GM18907 (cell line): ENCODE data around the gene PPP1CB.

Experiments
- ATAC-seq: cut with Tn5 transposase; IDR thresholded peaks from one replicate; pipeline ENCODE4 v1.9.1; 2021; ENCODE audit warnings: mild to moderate bottlenecking, moderate library complexity; ENCODE audit not compliant: unreplicated experiment

The PPP1CB gene

DNA sequence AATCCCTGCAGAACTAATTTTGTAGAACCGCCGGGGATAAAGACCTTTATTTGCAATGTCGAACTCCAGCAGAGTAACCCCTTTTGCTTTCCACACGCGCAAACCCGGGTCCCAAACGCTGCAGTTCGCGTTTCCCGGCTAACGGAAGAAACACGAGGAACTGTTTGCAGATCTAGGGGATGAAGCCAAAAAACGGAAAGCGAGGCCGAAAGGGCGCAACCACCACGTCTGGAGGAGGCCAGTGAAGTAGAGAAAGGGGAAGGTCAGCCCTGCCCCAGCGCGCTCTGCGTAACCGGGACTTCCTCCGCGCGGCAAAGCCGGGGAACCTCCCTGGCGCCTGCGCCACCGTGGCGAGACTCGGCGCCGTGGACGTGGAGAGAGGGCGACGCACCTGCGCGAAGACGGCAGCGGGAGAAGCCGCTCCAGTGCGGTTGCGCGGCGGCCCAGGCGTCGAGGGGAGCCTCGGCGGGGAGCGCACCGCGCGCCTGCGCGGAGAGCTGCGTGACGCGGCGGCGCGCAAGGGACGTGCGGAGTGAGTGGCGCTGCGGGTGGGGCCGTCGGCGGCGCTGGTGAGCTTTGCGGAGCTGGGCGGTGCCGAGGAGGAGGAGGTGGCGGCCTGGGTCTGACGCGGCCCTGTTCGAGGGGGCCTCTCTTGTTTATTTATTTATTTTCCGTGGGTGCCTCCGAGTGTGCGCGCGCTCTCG, at the start of gene PPP1CB:
Gene PPP1CB, plus strand, starts transcription at position 579 of the 704 bp plus-strand sequence. CDS start 295 bp downstream, outside the sequence.
- ATAC-seq, result peak; percentile 86

DNA sequence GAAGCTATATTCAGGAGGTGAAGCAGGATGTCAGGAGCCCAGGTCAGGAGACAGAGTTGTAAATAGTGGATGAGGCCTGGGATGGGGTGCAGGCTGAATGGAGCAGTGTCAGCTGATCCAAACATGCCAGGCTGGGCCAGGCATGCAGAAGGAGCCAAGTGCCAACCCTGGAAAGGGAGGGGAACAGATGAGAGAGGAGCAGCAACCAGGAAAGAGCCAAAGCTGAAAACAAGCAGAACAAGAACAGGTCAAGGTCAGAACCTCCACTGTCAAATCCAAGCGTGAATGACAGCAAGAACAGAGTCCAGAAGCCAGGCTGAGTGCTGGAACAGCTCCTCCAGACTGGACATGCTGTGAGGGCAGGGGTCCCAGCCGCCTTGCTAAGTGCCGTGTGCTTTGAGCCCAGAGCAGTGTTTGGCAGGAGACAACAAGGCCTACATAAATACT, 49.2 kb upstream of the PPP1CB start:
- ATAC-seq, result no peak

DNA sequence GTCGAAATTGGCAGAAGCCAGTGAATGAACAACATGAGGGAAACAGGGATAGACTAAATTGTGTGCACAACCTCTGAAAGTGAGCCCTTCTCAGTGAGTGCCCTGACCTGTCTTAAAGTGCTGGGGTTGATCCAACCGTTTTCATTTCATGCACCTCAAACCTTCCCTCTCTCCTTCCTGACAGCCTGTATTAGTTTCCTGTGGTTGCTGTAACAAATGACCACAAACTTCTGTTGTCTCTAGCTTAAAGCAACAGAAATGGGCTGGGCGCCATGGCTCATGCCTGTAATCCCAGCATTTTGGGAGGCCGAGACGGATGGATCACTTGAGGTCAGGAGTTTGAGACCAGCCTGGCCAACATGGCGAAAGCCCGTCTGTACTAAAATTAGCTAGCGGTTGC, 48.8 kb upstream of the PPP1CB start:
- ATAC-seq, result no peak

DNA sequence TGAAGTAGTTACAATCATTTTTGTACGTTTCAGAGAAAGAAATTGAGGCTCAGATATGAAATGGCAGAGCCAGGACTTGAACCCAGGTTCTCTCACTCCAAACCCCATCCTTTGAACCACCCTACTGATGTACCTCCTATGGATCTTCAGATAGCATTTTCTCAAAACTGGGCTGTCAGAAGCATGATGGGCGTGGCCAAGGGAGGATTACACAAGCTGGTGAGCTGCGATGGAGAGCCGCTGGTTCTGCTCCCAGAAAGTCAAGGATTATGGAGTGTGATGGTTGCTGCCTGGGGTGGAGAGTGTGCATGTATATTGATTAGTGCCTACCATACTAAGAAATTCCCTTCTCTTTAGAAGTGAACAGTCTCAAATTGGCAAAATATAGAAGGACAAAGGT, 47.0 kb upstream of the PPP1CB start:
- ATAC-seq, result no peak

DNA sequence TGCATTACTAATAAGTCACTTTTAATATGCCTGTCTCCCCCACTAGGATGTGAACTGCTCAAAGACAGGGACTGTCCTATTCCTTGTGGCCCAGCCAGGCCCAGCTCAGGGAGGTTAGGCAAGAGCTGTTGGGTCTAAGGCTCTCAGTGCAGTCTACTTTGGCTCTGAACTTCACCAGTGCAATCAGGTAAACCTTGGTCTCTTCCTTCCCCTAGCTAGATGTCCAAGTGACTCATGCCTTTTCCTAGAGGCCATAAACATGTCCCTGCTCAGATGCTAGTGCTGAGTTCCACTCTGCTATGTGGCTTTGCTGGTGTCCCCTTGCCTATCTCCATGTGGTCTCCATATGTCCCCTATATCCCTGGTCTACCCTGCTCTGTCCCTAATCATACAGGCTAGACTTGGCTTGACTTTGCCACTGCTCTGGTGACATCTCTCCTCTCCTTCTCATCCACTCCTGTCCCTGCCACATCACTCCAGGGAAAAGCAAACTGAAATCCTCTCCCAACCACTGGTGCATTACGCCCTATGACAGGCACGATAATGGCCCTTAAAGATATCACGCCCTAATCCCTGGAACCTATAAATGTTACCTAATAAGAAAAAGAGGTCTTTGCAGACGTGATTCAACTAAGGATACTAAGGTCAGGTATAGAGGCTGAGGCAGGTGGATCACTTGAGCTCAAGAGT, 45.7 kb upstream of the PPP1CB start:
- ATAC-seq, result no peak

GRCh38 chr2:28707592-28707991, 44.0 kb upstream of the PPP1CB start:
- ATAC-seq, result no peak

DNA sequence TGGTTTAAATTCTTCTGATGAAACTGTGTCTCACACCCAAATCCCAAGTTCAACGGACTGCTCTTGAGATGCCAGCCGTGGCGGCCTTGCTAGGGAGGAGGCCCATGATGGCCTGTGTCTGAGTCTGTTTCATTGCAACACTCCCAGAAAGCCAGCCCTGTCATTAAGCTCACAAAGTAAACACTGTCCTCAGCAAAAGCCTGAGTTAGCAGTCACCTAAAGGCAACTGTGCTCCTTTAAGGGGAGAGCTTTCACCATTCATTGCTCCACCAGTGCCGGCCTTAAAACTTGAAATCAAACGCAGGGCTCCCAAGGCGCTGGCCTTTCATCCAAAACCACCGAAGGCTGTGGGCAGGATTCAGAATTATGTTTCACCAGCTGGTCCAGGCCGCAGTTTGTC, 42.5 kb upstream of the PPP1CB start:
- no peak for ATAC-seq

GRCh38 chr2:28710545-28710944, 41.1 kb upstream of the PPP1CB start:
- ATAC-seq, result no peak

GRCh38 chr2:28713577-28714298, 37.9 kb upstream of the PPP1CB start:
- ATAC-seq, result no peak

GRCh38 chr2:28716265-28716865, 35.3 kb upstream of the PPP1CB start:
- ATAC-seq, result no peak

DNA sequence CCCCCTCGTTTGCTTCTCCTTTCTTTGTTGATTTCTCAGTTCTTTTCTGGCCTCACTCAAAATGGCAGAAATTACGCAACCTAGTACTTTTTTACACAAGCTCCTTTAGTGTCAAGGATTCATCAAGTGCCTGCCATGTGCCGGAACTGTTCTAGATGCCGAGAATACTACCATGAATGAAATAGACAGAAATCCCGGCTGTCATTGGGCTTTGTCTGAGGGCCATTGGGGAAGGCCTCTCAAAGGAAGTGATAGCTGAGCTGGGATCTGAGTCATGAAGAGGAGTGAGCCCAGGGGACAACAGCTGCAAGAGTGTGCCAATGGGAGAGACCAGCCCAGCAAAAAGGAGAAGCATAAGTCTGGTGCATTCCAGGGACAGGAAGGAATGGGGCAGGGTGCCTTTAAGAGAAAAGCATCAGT, 34.3 kb upstream of the PPP1CB start:
- ATAC-seq, result no peak

DNA sequence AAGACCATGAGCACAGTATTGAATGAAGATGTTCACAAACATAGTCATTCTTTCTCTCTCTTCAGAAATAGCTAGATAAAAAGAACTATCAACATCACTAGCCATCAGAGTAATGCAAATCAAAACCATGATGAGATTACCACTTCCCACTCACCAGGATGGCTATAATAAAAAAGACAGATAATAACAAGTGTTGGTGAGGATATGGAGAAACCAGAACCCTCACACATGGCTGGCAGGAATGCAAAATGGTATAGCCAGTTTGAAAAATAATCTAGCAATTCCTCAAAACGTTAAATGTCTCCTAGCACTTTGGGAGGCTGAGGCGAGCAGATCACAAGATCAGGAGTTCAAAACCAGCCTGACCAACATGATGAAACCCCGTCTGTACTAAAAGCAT, 31.3 kb upstream of the PPP1CB start:
- no peak for ATAC-seq

DNA sequence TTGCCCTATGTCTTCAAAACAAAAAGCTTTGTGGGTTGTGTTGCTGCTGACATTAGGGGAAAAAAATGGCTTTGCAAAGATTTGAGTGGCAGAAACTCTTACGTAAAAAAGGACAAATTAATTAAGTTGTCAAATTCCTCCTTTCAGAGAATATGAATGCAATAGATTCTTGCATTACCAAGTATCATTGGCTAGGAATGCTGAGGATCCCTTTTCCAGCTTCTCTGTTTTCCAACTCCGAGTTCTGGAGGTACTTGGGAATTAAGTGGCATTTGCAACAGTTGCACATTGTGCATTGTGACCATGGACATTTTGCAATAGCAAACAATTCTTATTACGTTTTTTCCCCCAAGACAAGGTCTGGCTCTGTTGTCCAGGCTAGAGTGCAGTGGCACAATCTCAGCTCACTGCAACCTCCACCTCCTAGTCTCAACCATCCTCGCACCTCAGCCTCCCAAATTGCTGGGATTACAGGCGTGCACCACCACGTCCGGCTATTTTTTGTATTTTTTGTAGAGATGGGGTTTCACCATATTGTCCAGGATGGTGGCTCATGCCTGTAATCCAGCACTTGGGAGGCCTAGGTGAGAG, 29.9 kb upstream of the PPP1CB start:
- ATAC-seq, result no peak

DNA sequence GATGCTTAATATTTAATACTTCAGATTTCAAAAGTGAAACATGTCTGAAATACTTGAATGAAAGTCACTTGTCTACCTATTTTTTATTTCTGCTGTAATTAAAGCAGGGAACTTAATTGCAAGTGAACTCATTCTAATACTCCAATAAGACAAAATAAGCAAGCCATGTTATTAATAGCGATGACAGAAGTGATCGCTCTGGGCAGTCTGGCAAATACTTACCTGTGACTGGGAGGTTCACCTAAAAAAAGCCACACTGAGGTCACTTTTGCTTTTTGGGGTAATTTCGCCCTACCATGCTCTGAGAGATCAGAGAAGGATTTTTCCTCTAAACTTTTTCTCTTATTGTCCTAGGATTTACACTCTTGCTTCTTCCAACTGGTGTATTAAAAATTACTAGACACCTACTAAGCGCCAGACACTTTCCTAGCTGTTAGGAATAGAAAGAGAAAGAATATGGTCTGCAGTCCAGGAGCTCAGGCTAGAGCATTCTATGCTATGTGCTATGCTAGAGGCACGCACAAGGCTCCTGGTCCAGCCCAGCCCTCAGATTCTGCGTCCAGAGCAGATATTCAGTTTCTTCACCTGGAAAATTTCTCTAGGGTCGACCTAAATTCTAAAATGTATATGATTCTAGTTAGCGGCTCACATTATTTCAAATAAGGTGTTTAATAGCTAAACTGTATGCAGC, 26.5 kb upstream of the PPP1CB start:
- ATAC-seq, result no peak

DNA sequence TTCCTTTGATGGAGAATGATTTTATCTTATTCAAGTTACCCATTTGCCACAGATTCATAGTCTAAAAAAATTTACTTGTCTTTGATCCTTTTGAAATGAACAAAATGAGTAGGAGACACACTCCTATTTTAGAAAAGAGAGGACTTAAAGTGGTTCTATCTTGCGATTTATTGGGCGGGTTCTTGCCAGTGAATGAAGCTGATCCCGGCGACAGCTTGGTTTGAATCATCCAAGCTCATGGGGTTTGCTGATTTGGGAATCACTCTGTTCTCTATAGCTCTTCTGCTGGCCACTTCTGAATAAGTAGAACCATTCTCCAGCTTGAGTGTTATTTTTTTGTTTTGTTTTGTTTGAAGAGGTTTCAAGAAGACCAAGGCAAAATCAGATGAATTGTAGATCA, 25.5 kb upstream of the PPP1CB start:
- ATAC-seq, result no peak

DNA sequence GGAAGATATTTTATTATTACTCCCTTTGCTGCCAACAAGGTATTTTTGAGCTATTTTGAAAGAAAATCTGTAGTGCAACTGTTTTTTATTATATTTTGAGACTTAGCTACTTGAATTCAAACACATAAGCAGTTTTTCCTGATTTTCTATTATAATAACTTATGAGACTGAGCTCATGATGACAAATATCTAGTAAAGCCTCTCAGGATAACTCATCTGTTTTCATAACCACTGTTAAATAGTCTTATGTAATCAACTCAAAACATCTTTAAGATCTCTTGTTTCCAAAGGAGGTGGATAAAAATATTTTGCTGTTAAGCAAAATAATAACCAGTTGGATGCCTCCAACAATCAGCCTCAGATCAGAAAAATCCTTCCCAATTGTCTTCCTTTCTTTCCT, 21.9 kb upstream of the PPP1CB start:
- no peak for ATAC-seq

GRCh38 chr2:28730641-28731146, 20.9 kb upstream of the PPP1CB start:
- ATAC-seq, result no peak

DNA sequence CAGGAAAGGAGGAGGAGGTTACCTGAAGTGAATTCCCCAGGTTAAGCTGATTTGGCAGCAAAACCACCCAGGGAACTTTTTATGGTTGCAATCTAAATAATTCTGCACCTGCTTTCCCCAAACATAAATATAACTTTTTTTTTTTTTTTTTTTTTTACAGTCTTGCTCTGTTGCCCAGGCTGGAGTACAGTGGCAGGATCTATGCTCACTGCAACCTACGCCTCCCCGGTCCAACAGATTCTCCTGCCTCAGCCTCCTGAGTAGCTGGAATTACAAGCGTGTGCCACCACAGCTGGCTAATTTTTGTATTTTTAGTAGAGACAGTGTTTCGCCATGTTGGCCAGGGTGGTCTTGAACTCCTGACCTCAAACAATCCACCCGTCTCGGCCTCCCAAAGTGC, 16.1 kb upstream of the PPP1CB start:
- ATAC-seq, result no peak

GRCh38 chr2:28736034-28736433, 15.6 kb upstream of the PPP1CB start:
- ATAC-seq, result no peak

GRCh38 chr2:28737655-28738054, 14.0 kb upstream of the PPP1CB start:
- no peak for ATAC-seq
